DND-41 (cell line): ENCODE data around the gene TIE1.

Experiments used
- ATAC-seq: fragments of 200-7000 bp; cut with Tn5 transposase; 3 replicates; pipeline ENCODE4 v1.9.1; 2021; ENCODE audit warnings: low read depth; ENCODE audit not compliant: insufficient read depth
- DNase-seq: peaks from one replicate; pipeline ENCODE4 v3.0.0-alpha.2; 2020
- H2AFZ ChIP-seq: 2 replicates; pipeline ENCODE4 v1.6.0; 2012; ENCODE audit warnings: low read depth, low read length
- H3K27ac ChIP-seq: 2 replicates; pipeline ENCODE4 v1.5.1; 2012; ENCODE audit warnings: low read length, inconsistent platforms
- H3K27me3 ChIP-seq: fragments of 200-600 bp; sonication (generic); 2 replicates; pipeline ENCODE4 v1.6.0; 2012; ENCODE audit warnings: low read length, mild to moderate bottlenecking, inconsistent platforms; ENCODE audit not compliant: insufficient read depth, poor library complexity
- H3K36me3 ChIP-seq: 2 replicates; pipeline ENCODE4 v1.5.1; 2012; ENCODE audit warnings: low read length, inconsistent platforms; ENCODE audit not compliant: insufficient read depth
- H3K4me1 ChIP-seq: 2 replicates; pipeline ENCODE4 v1.5.1; 2012; ENCODE audit warnings: mild to moderate bottlenecking, low read length; ENCODE audit not compliant: insufficient read depth
- H3K4me2 ChIP-seq: 2 replicates; pipeline ENCODE4 v1.6.0; 2012; ENCODE audit warnings: mild to moderate bottlenecking, moderate library complexity, low read length, inconsistent platforms; ENCODE audit not compliant: insufficient read depth
- H3K4me3 ChIP-seq, 2 experiments: fragments of 200-600 bp in 1 of 2; shearing (Covaris generic) in 1 of 2; 2 replicates each; pipeline ENCODE4 v1.5.1; 2012 to 2016; ENCODE audit warnings: inconsistent platforms in 2 of 2, low read length in 2 of 2, mild to moderate bottlenecking in 2 of 2, low read depth in 1 of 2, moderate library complexity in 1 of 2
- H3K79me2 ChIP-seq: 2 replicates; pipeline ENCODE4 v1.6.0; 2012; ENCODE audit warnings: low read length, inconsistent platforms; ENCODE audit not compliant: insufficient read depth
- H3K9ac ChIP-seq: 2 replicates; pipeline ENCODE4 v1.6.0; 2012; ENCODE audit warnings: low read depth, mild to moderate bottlenecking, inconsistent platforms, low read length, moderate library complexity
- H3K9me3 ChIP-seq: 2 replicates; pipeline ENCODE4 v1.5.1; 2012; ENCODE audit warnings: low read length, moderate library complexity, mild to moderate bottlenecking, inconsistent platforms; ENCODE audit not compliant: insufficient read depth, severe bottlenecking
- H4K20me1 ChIP-seq: 2 replicates; pipeline ENCODE4 v1.6.0; 2012; ENCODE audit warnings: low read length; ENCODE audit not compliant: insufficient read depth
- EZH2 ChIP-seq: IDR thresholded peaks from 3 replicates; pipeline ENCODE4 v1.6.1; 2012; ENCODE audit warnings: borderline replicate concordance, low read depth, mild to moderate bottlenecking, moderate library complexity, low read length, inconsistent platforms; ENCODE audit not compliant: severe bottlenecking
- TF ChIP-seq, protein P1 (sequence below): IDR thresholded peaks from 2 replicates; pipeline ENCODE4 v1.5.1; 2012; ENCODE audit warnings: borderline replicate concordance, low read length, moderate library complexity, mild to moderate bottlenecking; ENCODE audit not compliant: poor library complexity, severe bottlenecking; ENCODE audit errors: extremely low read depth

Gene TIE1

GRCh38 chr1:43363935-43364525 is 63.2 kb downstream of the TIE1 start:
- Histone ChIP-seq H3K4me3 (no peak overlapping the region), H3K79me2 (peaks cover 66% of the 10 kb centered on the region), H3K27ac (no peak overlapping the region; the same call in 1 of the 2 replicates), H3K4me1 (peaks cover 55% of the 10 kb centered on the region), H3K36me3 (peaks cover 71% of the 10 kb centered on the region), H3K27me3 (no peaks in the 10 kb centered on the region), H3K9ac (no peak overlapping the region), H2AFZ (no peak overlapping the region), H4K20me1 (peaks cover 24% of the 10 kb centered on the region), H3K9me3 (no peaks in the 10 kb centered on the region), H3K4me2 (no peak overlapping the region)
- ATAC-seq (no peak), DNase-seq (no peak)
- TF ChIP-seq, protein P1, sequence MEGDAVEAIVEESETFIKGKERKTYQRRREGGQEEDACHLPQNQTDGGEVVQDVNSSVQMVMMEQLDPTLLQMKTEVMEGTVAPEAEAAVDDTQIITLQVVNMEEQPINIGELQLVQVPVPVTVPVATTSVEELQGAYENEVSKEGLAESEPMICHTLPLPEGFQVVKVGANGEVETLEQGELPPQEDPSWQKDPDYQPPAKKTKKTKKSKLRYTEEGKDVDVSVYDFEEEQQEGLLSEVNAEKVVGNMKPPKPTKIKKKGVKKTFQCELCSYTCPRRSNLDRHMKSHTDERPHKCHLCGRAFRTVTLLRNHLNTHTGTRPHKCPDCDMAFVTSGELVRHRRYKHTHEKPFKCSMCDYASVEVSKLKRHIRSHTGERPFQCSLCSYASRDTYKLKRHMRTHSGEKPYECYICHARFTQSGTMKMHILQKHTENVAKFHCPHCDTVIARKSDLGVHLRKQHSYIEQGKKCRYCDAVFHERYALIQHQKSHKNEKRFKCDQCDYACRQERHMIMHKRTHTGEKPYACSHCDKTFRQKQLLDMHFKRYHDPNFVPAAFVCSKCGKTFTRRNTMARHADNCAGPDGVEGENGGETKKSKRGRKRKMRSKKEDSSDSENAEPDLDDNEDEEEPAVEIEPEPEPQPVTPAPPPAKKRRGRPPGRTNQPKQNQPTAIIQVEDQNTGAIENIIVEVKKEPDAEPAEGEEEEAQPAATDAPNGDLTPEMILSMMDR, result no peak
- TF ChIP-seq EZH2, result no peak

GRCh38 chr1:43365678-43366077 is 64.9 kb downstream of the TIE1 start:
- Histone ChIP-seq H3K4me3 (no peak overlapping the region), H2AFZ (no peak overlapping the region), H3K27ac (peak overlapping the region; percentile 1; the same call in 1 of the 2 replicates), H3K79me2 (peaks cover 51% of the 10 kb centered on the region), H3K4me2 (peak overlapping the region; percentile 96; the same call in 1 of the 2 replicates), H3K9ac (peak overlapping the region; percentile 77; the same call in 1 of the 2 replicates), H3K27me3 (no peaks in the 10 kb centered on the region), H4K20me1 (peaks cover 13% of the 10 kb centered on the region), H3K36me3 (peaks cover 54% of the 10 kb centered on the region), H3K4me1 (peaks cover 42% of the 10 kb centered on the region), H3K9me3 (no peaks in the 10 kb centered on the region)
- DNase-seq (no peak), ATAC-seq (no peak)
- TF ChIP-seq EZH2, result no peak
- TF ChIP-seq, protein P1, result no peak

DNA sequence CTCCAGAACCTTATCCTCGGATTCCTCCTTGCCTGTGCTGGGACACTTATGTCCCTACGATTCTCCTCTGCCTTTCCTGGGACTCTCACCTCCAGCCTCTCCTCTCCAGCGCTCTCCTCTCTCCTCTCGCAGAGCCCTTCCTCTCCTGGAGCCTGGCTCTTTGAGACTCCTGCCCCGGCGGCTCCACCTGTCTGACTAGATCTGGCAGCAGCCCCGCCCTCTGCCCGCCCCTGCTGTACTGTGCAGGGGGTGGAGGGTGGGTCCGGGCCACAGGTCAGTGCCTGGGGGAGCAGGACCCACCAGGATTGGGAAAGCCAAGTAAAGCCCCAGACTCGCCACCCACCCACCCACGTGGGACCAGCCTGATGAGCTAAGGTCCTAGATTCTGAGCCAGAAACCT is 65.4 kb downstream of the TIE1 start:
- Histone ChIP-seq H3K79me2 (peaks cover 46% of the 10 kb centered on the region), H3K27me3 (no peaks in the 10 kb centered on the region), H3K4me1 (peaks cover 37% of the 10 kb centered on the region), H3K27ac (peak overlapping the region; percentile 1; the same call in 1 of the 2 replicates), H2AFZ (no peak overlapping the region), H3K4me3 (peak overlapping the region in 1 of 2 experiments; percentile 87; a peak in 1 of 4 replicates), H3K4me2 (peak overlapping the region; percentile 96; the same call in 1 of the 2 replicates), H3K36me3 (peaks cover 49% of the 10 kb centered on the region), H3K9ac (peak overlapping the region; percentile 77; the same call in 1 of the 2 replicates), H3K9me3 (no peaks in the 10 kb centered on the region), H4K20me1 (peaks cover 8% of the 10 kb centered on the region; the same call in 1 of the 2 replicates)
- DNase-seq (no peak), ATAC-seq (no peak)
- TF ChIP-seq, protein P1, result no peak
- no peak for TF ChIP-seq EZH2
